ENCODE results near the gene CWC15. TPM values are rescaled to one million over a fixed set of nuclear protein-coding genes. Genes with fewer than 3 reads are reported as not detected.
"Not testable (repeated sequence)": the region's sequence is repeated elsewhere in the genome, so short reads cannot be mapped to it uniquely, and the experiment has no call there.

Gene CWC15
- total RNA-seq (ENCODE audit: low replicate concordance), result 66.4 and 76.8 TPM in 2 replicates
- long read RNA-seq, transcript CWC15-201 (7 exons, 1,576 nt), result major isoform, 27 of 36 reads
- long read RNA-seq, partial matches to known transcripts, result 2 of 36 reads
- long read RNA-seq, other reads (novel, unspliced or antisense), result 6 of 36 reads

DNA sequence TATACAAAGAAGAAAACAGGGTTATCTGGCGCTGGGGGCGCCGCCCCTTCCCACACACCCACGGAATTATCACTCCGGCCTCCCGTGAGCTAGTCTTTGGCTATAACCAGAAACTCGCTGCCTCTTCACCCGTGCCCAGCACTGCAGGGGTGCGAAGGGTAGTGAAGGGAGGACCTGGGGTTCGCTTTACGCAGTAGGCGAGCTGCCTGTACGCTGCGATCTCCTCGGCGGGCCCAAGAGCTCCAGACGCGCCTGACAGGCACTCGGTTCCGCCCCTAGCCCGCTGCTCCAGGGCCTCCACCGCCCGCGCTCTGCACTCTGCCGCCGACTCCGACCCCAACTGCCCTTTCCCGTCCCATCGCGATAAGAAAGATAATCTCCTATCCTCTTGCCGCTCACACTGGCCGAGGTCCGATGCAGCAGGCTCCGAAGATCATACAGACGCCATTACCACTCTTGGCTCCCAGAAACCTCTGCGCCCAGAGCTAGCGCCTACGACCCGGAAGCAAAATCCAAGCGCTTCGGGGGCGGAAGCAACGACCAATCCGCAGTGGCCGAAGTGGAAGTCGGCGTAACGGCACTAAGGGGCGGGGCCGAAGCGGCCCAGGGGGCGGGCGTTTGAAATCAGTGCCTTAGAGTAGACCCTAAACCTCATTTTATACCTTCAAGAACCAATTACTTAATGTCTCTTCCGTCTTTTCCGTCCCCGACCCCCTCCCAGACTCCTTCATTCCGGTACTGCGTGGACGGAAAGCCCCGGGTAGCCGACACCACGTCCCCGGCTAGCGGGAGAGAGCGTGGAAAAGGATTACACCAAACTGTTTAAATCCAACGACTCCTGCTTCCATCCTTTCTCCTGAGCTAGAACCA is at the start of gene CWC15, which contains the start of gene KDM4D:
TSS of gene CWC15 (minus strand) at position 458 of the 870 bp plus-strand sequence. CDS start 1,371 bp downstream, outside the sequence.
TSS of gene KDM4D (plus strand) at position 611 of the 870 bp plus-strand sequence. CDS start 23,664 bp downstream, outside the sequence.
- Mint-ChIP-seq H3K27me3 (no peaks in the 10 kb centered on the region), H3K9me3 (no peaks in the 10 kb centered on the region)
- TF ChIP-seq CTCF (conservative IDR thresholded peaks at IDR 0.05), result no peak

DNA sequence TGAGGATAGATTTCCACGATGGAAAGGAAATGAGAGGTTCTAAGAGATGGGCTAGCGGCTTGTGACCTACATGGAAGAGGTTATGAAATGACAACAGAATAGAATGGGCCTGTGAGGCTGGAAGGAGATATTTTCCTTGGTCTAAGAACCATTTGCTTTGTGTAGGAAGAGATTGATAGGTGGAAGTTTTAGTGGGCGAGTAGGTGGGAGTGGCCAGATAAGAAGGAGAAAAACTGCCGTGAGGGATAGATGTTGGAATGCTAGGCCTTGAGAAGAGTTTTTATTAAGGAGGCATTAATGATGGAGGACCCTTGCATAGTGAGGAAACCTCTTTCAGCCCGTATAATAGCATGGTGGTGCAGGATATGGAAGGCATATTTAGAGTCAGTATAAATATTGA is 48.1 kb upstream of the CWC15 start:
- not testable (repeated sequence) for H3K9me3 Mint-ChIP-seq; H3K36me3 Mint-ChIP-seq; H3K4me3 Mint-ChIP-seq; H3K4me1 Mint-ChIP-seq (ENCODE audit: unreplicated experiment); H3K27me3 Mint-ChIP-seq; H3K27ac Mint-ChIP-seq; DNase-seq (ENCODE audit: extremely low spot score, unreplicated experiment)

More for the DNA sequence above, at the start of gene CWC15, which contains the start of gene KDM4D:
- DNase-seq (ENCODE audit: extremely low spot score, unreplicated experiment), result peak; percentile 93
- H3K4me1 Mint-ChIP-seq (ENCODE audit: unreplicated experiment), result peaks cover 4% of the 10 kb centered on the region
- H3K36me3 Mint-ChIP-seq, result peaks cover 25% of the 10 kb centered on the region
- H3K27ac Mint-ChIP-seq, result peak within 1 kb of the TSS; percentile 92
- peak within 1 kb of the TSS; percentile 99 for H3K4me3 Mint-ChIP-seq

GRCh38 chr11:95016139-95016538 is 42.8 kb upstream of the CWC15 start:
- no peak for TF ChIP-seq CTCF (conservative IDR thresholded peaks at IDR 0.05)
- no peak overlapping the region for H3K4me3 Mint-ChIP-seq
- H3K9me3 Mint-ChIP-seq, result no peaks in the 10 kb centered on the region
- no peak for DNase-seq (ENCODE audit: extremely low spot score, unreplicated experiment)
- H3K27ac Mint-ChIP-seq, result no peak overlapping the region
- H3K27me3 Mint-ChIP-seq, result no peaks in the 10 kb centered on the region
- no peaks in the 10 kb centered on the region for H3K4me1 Mint-ChIP-seq (ENCODE audit: unreplicated experiment)
- H3K36me3 Mint-ChIP-seq, result no peaks in the 10 kb centered on the region

- no peaks in the 10 kb centered on the region for H3K4me1 Mint-ChIP-seq (ENCODE audit: unreplicated experiment)
- H3K4me3 Mint-ChIP-seq, result no peak overlapping the region
- peaks cover 2% of the 10 kb centered on the region for H3K27me3 Mint-ChIP-seq
- no peak for TF ChIP-seq CTCF (conservative IDR thresholded peaks at IDR 0.05)
- H3K36me3 Mint-ChIP-seq, result no peaks in the 10 kb centered on the region
- H3K9me3 Mint-ChIP-seq, result no peaks in the 10 kb centered on the region
- H3K27ac Mint-ChIP-seq, result no peak overlapping the region
- DNase-seq (ENCODE audit: extremely low spot score, unreplicated experiment), result no peak
Observed at GRCh38 chr11:95014184-95014821, 40.9 kb upstream of the CWC15 start.

GRCh38 chr11:95011376-95011775 is 38.0 kb upstream of the CWC15 start:
- H3K27ac Mint-ChIP-seq, result no peak overlapping the region
- no peak overlapping the region for H3K4me3 Mint-ChIP-seq
- no peaks in the 10 kb centered on the region for H3K9me3 Mint-ChIP-seq
- peaks cover 4% of the 10 kb centered on the region for H3K27me3 Mint-ChIP-seq
- no peak for DNase-seq (ENCODE audit: extremely low spot score, unreplicated experiment)
- H3K36me3 Mint-ChIP-seq, result no peaks in the 10 kb centered on the region
- H3K4me1 Mint-ChIP-seq (ENCODE audit: unreplicated experiment), result no peaks in the 10 kb centered on the region
- TF ChIP-seq CTCF (conservative IDR thresholded peaks at IDR 0.05), result no peak
